ENCODE data around the gene NFKB2.

The NFKB2 gene

DNA sequence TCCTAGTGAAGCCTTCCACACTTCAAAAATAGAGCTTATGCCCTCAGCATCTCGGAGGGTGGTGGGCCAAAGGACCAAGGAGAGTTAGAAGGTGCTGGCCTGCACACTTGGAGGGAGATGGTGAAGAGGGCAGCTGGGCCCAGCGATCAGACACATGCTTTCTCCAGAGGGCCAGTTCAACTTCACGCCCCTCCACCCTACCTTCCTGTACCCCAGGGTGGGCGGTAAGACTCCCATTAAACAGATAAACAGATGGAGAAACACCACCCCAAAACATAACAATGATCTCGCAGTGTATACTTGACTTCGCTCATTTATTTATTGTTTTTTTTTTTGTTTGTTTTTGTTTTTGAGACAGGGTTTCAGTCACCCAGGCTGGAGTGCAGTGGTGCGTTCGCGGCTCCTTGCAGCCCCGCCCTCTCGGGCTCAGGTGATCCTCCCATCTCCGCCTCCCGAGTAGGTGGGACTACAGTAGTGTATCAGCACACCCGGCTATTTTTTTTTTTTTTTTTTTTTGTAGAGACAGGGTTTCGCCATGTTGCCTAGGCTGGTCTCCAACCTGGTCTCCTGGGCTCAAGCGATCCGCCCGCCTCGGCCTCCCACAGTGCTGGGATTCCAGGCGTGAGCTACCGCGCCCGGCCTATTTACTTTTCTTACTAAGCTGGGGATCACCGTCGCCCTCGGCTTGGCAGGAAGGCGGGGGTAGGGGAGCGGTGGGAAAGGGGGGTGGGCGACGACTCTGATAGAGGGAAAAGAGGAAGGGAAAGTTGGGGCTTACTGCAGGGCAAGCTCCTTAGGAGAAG lies 54.0 kb downstream of the NFKB2 start:
- CTCF ChIA-PET = interaction anchor here (0.7 to 2.2 kb wide), 5 partner anchors 9 to 310 kb away, joined by 3 to 9 read pairs (median 3); no protein-coding TSS in a partner anchor

DNA sequence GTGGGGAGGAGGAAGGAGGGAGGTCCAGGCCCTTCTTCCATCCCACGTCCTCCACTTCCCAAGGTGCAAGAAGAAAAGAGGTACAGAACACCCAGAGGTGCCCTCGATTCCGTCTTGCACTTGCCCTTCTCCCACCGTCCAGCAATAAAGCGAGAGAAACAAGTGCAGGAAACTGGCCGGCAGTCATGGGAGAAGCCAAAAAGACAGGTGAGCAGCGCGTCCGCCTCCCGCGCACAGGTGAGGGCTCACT lies 54.5 kb downstream of the NFKB2 start:
- H3K27me3 Mint-ChIP-seq = no peaks in the 10 kb centered on the region
- H3K36me3 Mint-ChIP-seq = peaks cover 17% of the 10 kb centered on the region
- peaks cover 38% of the 10 kb centered on the region for H3K4me1 Mint-ChIP-seq
- CTCF ChIA-PET = interaction anchor here (0.6 to 2.2 kb wide), 5 partner anchors 9 to 311 kb away, joined by 3 to 9 read pairs (median 3); no protein-coding TSS in a partner anchor
- H3K27ac Mint-ChIP-seq = peak overlapping the region; percentile 97
- DNase-seq = no peak
- H3K4me3 Mint-ChIP-seq = peak overlapping the region; percentile 95
- H3K9me3 Mint-ChIP-seq = no peaks in the 10 kb centered on the region

More for the DNA sequence above, 54.0 kb downstream of the NFKB2 start:
- DNase-seq = peak; percentile 93
- peaks cover 17% of the 10 kb centered on the region for H3K36me3 Mint-ChIP-seq
- no peaks in the 10 kb centered on the region for H3K27me3 Mint-ChIP-seq
- peak overlapping the region; percentile 97 for H3K27ac Mint-ChIP-seq
- H3K4me3 Mint-ChIP-seq = peak overlapping the region; percentile 95
- H3K4me1 Mint-ChIP-seq = peaks cover 40% of the 10 kb centered on the region
- no peaks in the 10 kb centered on the region for H3K9me3 Mint-ChIP-seq

DNA sequence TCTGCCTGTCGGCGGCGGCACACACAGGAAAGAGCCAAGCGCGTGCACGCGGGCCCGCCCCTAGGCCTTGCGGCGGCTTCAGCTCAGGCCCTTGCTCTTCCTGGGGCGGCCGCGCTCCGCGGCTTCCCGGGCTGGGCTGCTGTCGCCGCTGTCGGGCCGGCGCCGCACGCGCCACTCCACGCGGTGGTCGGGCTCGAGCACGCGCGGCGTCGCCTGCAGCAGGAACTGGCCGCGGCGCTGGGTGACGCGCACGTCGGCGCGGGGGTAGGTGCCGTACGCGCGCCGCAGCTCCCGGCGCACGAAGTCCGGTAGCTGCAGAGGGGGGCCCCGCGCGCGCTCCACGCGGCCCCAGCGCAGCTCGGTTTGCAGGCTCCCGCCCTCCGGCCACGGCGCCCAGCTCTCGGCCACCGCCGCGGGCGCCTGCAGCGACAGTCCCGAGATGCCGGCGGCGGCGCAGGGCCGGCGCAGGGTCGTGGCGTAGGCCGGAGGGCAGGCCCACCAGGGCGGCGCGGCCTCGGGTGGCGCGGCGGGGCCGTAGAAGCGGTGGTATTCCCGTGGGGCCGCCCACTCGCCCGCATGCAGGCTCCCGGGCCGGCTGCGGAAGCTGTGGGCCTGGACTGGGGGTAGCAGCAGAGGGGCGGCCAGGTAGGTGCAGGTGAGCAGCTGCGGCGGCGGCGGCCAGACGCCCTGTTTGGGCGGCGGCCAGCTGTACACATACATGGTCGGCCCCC lies 55.0 kb downstream of the NFKB2 start:
- peak; percentile 94 for DNase-seq
- Mint-ChIP-seq H3K4me1 (peaks cover 41% of the 10 kb centered on the region), H3K9me3 (no peaks in the 10 kb centered on the region), H3K27me3 (no peaks in the 10 kb centered on the region), H3K4me3 (peak overlapping the region; percentile 95), H3K36me3 (peaks cover 20% of the 10 kb centered on the region), H3K27ac (peak overlapping the region; percentile 97)
- CTCF ChIA-PET = interaction anchor here (0.6 to 2.2 kb wide), 10 partner anchors 9 to 311 kb away, joined by 3 to 9 read pairs (median 3); partner anchors contain the start of genes CUEDC2 and FBXL15

DNA sequence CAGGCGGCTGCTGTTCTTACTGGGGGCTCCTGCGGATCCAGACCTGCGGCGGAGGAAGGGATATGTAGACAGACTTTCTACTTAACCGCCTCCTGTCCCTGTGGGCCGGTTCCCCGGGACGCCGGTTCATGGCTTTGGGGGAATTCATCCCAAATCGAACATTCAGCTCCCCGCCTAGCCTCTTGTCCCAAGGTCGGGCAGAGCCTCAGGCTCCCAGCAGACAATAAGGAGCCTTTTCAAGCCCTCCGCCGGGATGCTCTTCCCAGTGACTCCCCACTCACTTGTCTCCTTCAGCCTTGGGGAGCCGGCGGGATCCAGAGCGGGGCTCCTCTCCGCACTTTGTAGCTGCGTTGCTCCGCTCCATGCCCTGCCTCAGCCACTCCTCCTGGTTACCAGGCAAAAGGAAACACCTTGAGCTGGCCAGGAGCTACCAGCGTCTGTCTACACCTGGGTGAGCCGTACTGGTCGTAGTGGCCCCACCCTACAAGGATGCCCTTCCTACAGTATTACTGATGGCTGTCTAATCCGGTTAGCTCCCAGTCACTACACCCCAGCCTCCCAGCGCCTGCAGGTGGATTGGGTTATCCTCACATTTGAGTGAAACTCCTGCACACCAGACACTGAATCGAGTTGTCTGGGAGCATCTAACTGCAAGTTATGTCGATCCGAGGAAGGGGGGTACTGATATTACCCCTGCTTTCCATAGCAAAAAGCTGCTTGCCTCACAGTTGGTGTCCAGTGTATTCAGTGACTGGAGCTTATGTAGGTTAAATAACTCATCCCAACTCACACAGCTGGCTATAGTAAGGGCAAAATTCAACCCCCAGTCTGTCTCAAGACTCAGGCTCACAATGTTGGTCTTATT lies 55.8 kb downstream of the NFKB2 start, which contains the start of gene C10orf95:
Gene C10orf95 (minus strand): TSS at position 439 of the 865 bp plus-strand sequence. CDS start 450 bp downstream, outside the sequence.
- CTCF ChIA-PET = interaction anchor here (0.7 to 2.2 kb wide), 8 partner anchors 11 to 282 kb away, joined by 3 to 9 read pairs (median 4); partner anchors contain the start of genes CUEDC2 and FBXL15
- no peaks in the 10 kb centered on the region for H3K9me3 Mint-ChIP-seq
- peaks cover 27% of the 10 kb centered on the region for H3K36me3 Mint-ChIP-seq
- H3K4me3 Mint-ChIP-seq = peak within 1 kb of the TSS; percentile 95
- H3K27me3 Mint-ChIP-seq = no peaks in the 10 kb centered on the region
- peaks cover 38% of the 10 kb centered on the region for H3K4me1 Mint-ChIP-seq
- no peak for DNase-seq
- peak within 1 kb of the TSS; percentile 64 for H3K27ac Mint-ChIP-seq
